SU-DHL-6 (cell line): Measurements from ENCODE around the gene GABBR1.

Experiments
- H2AFZ ChIP-seq: fragments of 200-600 bp; sonication (generic); 2 replicates; pipeline ENCODE4 v1.6.1; 2014; ENCODE audit warnings: low read depth, mild to moderate bottlenecking, moderate library complexity, mixed read lengths, antibody characterized with exemption, low read length; ENCODE audit not compliant: severe bottlenecking
- H3F3A ChIP-seq: fragments of 200-600 bp; shearing (Covaris generic); 2 replicates; pipeline ENCODE4 v1.6.0; 2016; ENCODE audit warnings: antibody characterized with exemption, mild to moderate bottlenecking; ENCODE audit not compliant: insufficient read depth
- H3K27ac ChIP-seq: fragments of 200-600 bp; sonication (generic); 2 replicates; pipeline ENCODE4 v1.5.1; 2016; ENCODE audit warnings: low read depth, mild to moderate bottlenecking, low read length, moderate library complexity, mixed read lengths
- H3K27me3 ChIP-seq: fragments of 200-600 bp; sonication (generic), shearing (Covaris generic); 2 replicates; pipeline ENCODE4 v1.6.0; 2014; ENCODE audit warnings: mild to moderate bottlenecking, low read length
- H3K36me3 ChIP-seq: fragments of 200-600 bp; sonication (generic); 2 replicates; pipeline ENCODE4 v1.6.1; 2014; ENCODE audit warnings: mild to moderate bottlenecking, low read length, mixed read lengths
- H3K4me2 ChIP-seq: fragments of 300-600, 200-600 bp; shearing (Covaris generic), sonication (generic); 2 replicates; pipeline ENCODE4 v1.6.0; 2014; ENCODE audit warnings: low read length, low read depth, mild to moderate bottlenecking; ENCODE audit not compliant: poor library complexity, severe bottlenecking
- H3K4me3 ChIP-seq: fragments of 200-600 bp; sonication (generic); 2 replicates; pipeline ENCODE4 v1.5.1; 2014; ENCODE audit warnings: antibody characterized with exemption, low read length, mild to moderate bottlenecking, mixed read lengths; ENCODE audit not compliant: insufficient read depth, poor library complexity, severe bottlenecking
- H3K79me2 ChIP-seq: fragments of 200-600 bp; sonication (generic); 2 replicates; pipeline ENCODE4 v1.6.1; 2014; ENCODE audit warnings: mild to moderate bottlenecking, low read length, moderate library complexity; ENCODE audit not compliant: insufficient read depth
- H3K9ac ChIP-seq: fragments of 200-600 bp; sonication (generic); 2 replicates; pipeline ENCODE4 v1.7.0; 2014; ENCODE audit warnings: mild to moderate bottlenecking, low read length
- H3K9me2 ChIP-seq: fragments of 200-600 bp; sonication (generic); replicated peaks from 2 replicates; pipeline ENCODE4 v1.6.1; 2014; ENCODE audit warnings: low read length; ENCODE audit not compliant: insufficient read depth
- H3K9me3 ChIP-seq: fragments of 200-600 bp; sonication (generic); 2 replicates; pipeline ENCODE4 v1.6.1; 2014; ENCODE audit warnings: low read length, mixed read lengths; ENCODE audit not compliant: insufficient read depth
- H4K20me1 ChIP-seq: fragments of 200-600 bp; sonication (generic); 2 replicates; pipeline ENCODE4 v1.6.1; 2014; ENCODE audit warnings: low read depth, mild to moderate bottlenecking, antibody characterized with exemption, low read length, moderate library complexity, mixed read lengths
- CTCF ChIP-seq: fragments of 200-600 bp; sonication (generic); IDR thresholded peaks from one replicate; pipeline ENCODE4 v1.5.1; 2017; ENCODE audit warnings: antibody characterized with exemption, mild to moderate bottlenecking, low read length, moderate library complexity; ENCODE audit not compliant: insufficient read depth, poor library complexity, severe bottlenecking
- EZH2phosphoT487 ChIP-seq: fragments of 200-600 bp; sonication (generic), shearing (Covaris generic); conservative IDR thresholded peaks from 2 replicates; pipeline ENCODE4 v1.6.1; 2018; ENCODE audit warnings: mild to moderate bottlenecking, antibody characterized with exemption, low read length, moderate library complexity, mixed read lengths

The GABBR1 gene

GRCh38 chr6:29680416-29680815, 47.4 kb upstream of the GABBR1 start:
- no peaks in the 10 kb centered on the region for H3K9me2 ChIP-seq
- no peak overlapping the region for H3K9ac ChIP-seq
- no peak for TF ChIP-seq CTCF
- no peak for TF ChIP-seq EZH2phosphoT487
- H3F3A ChIP-seq: no peaks in the 10 kb centered on the region
- no peaks in the 10 kb centered on the region for H3K36me3 ChIP-seq
- no peaks in the 10 kb centered on the region for H4K20me1 ChIP-seq
- no peaks in the 10 kb centered on the region for H3K79me2 ChIP-seq
- H3K9me3 ChIP-seq: no peaks in the 10 kb centered on the region
- no peak overlapping the region for H3K4me2 ChIP-seq
- no peak overlapping the region for H3K27ac ChIP-seq
- H3K4me3 ChIP-seq: no peak overlapping the region
- H2AFZ ChIP-seq: no peak overlapping the region
- H3K27me3 ChIP-seq: no peaks in the 10 kb centered on the region

GRCh38 chr6:29679962-29680361, 47.0 kb upstream of the GABBR1 start:
- Histone ChIP-seq H3F3A (no peaks in the 10 kb centered on the region), H3K9ac (no peak overlapping the region), H3K9me3 (no peaks in the 10 kb centered on the region), H2AFZ (no peak overlapping the region), H3K27me3 (no peaks in the 10 kb centered on the region), H3K36me3 (no peaks in the 10 kb centered on the region), H3K27ac (no peak overlapping the region), H3K9me2 (no peaks in the 10 kb centered on the region), H3K4me2 (no peak overlapping the region), H4K20me1 (no peaks in the 10 kb centered on the region), H3K4me3 (no peak overlapping the region), H3K79me2 (no peaks in the 10 kb centered on the region)
- TF ChIP-seq CTCF (no peak), EZH2phosphoT487 (no peak)

GRCh38 chr6:29678114-29678513, 45.1 kb upstream of the GABBR1 start:
- H3K4me3 ChIP-seq: no peak overlapping the region
- no peaks in the 10 kb centered on the region for H3F3A ChIP-seq
- no peaks in the 10 kb centered on the region for H4K20me1 ChIP-seq
- no peaks in the 10 kb centered on the region for H3K9me3 ChIP-seq
- no peaks in the 10 kb centered on the region for H3K79me2 ChIP-seq
- TF ChIP-seq CTCF: no peak
- no peak for TF ChIP-seq EZH2phosphoT487
- H3K36me3 ChIP-seq: no peaks in the 10 kb centered on the region
- H3K27me3 ChIP-seq: no peaks in the 10 kb centered on the region
- no peak overlapping the region for H3K4me2 ChIP-seq
- H3K27ac ChIP-seq: no peak overlapping the region
- H2AFZ ChIP-seq: no peak overlapping the region
- H3K9ac ChIP-seq: no peak overlapping the region
- no peaks in the 10 kb centered on the region for H3K9me2 ChIP-seq
